Activated CD8-positive, alpha-beta T cell treated with anti-CD3 and anti-CD28 coated beads for 36 hours (primary cell): Measurements from ENCODE around the gene BCL2L11. TPM values are rescaled to one million over a fixed set of nuclear protein-coding genes. Genes with fewer than 3 reads are reported as not detected.
A peak's percentile ranks its signal among the peaks of the same experiment; 100 is the strongest.
"Not testable (repeated sequence)": the region's sequence is repeated elsewhere in the genome, so short reads cannot be mapped to it uniquely, and the experiment has no call there.

Experiments used
- ATAC-seq: fragments of 200-7000 bp; cut with Tn5 transposase; one replicate; pipeline ENCODE4 v1.10.0; 2021; ENCODE audit warnings: mild to moderate bottlenecking, moderate library complexity
- CTCF ChIA-PET: fragments of 350-600 bp; sonication (Branson Sonifier 250); formaldehyde crosslinking; loops from one replicate; lab custom pipeline; 2021; ENCODE audit warnings: antibody characterized with exemption; lab: Charles Lee
- POLR2A ChIA-PET: fragments of 350-600 bp; sonication (Branson Sonifier 250); formaldehyde crosslinking; loops from one replicate; lab custom pipeline; 2021; ENCODE audit warnings: antibody characterized with exemption; lab: Charles Lee
- DNase-seq: peaks from one replicate; pipeline ENCODE4 v3.0.0-alpha.2; 2020
- H3K27ac Mint-ChIP-seq: one replicate; pipeline ENCODE4 v1.8.0; 2021; ENCODE audit warnings: mild to moderate bottlenecking, mixed read lengths
- H3K27me3 Mint-ChIP-seq: one replicate; pipeline ENCODE4 v1.8.0; 2021; ENCODE audit warnings: mixed read lengths
- H3K36me3 Mint-ChIP-seq: one replicate; pipeline ENCODE4 v1.8.0; 2021; ENCODE audit warnings: low read depth, mixed read lengths
- H3K4me1 Mint-ChIP-seq: one replicate; pipeline ENCODE4 v1.8.0; 2021; ENCODE audit warnings: low read depth, mixed read lengths
- H3K4me3 Mint-ChIP-seq: one replicate; pipeline ENCODE4 v1.8.0; 2021; ENCODE audit warnings: mild to moderate bottlenecking, moderate library complexity, mixed read lengths
- H3K9me3 Mint-ChIP-seq: one replicate; pipeline ENCODE4 v1.8.0; 2021; ENCODE audit warnings: mixed read lengths
- CTCF ChIP-seq: fragments of 200-600 bp; IDR thresholded peaks from one replicate; pipeline ENCODE4 v1.8.0; 2022; ENCODE audit warnings: antibody characterized with exemption, mild to moderate bottlenecking
- intact Hi-C: fragments of 100-400 bp; cut with micrococcal nuclease; formaldehyde crosslinking; loops from one replicate; pipeline ENCODE4 v1.10.0; 2022
- total RNA-seq, 2 experiments: library from RNA; stranded (reverse); gene quantifications; one replicate each; pipeline ENCODE4 v1.2.3, GENCODE V29; 2021

BCL2L11 gene
- 10 to 100 TPM; 19.8 to 22.6 TPM for total RNA-seq

- TF ChIP-seq CTCF, result no peak
- ATAC-seq (peak; percentile 72), DNase-seq (peak; percentile 89)
- Mint-ChIP-seq H3K27me3 (peaks cover 21% of the 10 kb centered on the region), H3K27ac (peak within 1 kb of the TSS; percentile 82), H3K9me3 (no peaks in the 10 kb centered on the region), H3K4me3 (peak within 1 kb of the TSS; percentile 95), H3K4me1 (peaks cover 52% of the 10 kb centered on the region), H3K36me3 (peaks cover 22% of the 10 kb centered on the region)
- intact Hi-C loops, result no loop called here
- POLR2A ChIA-PET, result interaction anchor here (0.6 to 1.4 kb wide), 8 partner anchors 12 to 268 kb away, joined by 3 to 5 read pairs (median 4); no protein-coding TSS in a partner anchor
- CTCF ChIA-PET, result interaction anchor here (1.0 to 1.3 kb wide), 4 partner anchors 24 to 312 kb away, joined by 3 read pairs; no protein-coding TSS in a partner anchor
Measured at GRCh38 chr2:111120253-111121027, at the start of gene BCL2L11. Gene BCL2L11 (plus strand): TSS chr2:111120914. CDS start chr2:111123746, 2,832 bp downstream.

- TF ChIP-seq CTCF, result no peak
- H3K27ac Mint-ChIP-seq, result no peak overlapping the region
- ATAC-seq (no peak), DNase-seq (no peak)
- intact Hi-C loops, result no loop called here
- CTCF ChIA-PET, result interaction anchor here (1.5 to 1.6 kb wide), 2 partner anchors 10 to 260 kb away, joined by 3 to 6 read pairs; no protein-coding TSS in a partner anchor
- no peak overlapping the region for H3K4me3 Mint-ChIP-seq
- no peaks in the 10 kb centered on the region for H3K36me3 Mint-ChIP-seq
- H3K9me3 Mint-ChIP-seq, result peaks cover 16% of the 10 kb centered on the region
- POLR2A ChIA-PET, result no interaction called here
- H3K4me1 Mint-ChIP-seq, result no peaks in the 10 kb centered on the region
- peaks cover 2% of the 10 kb centered on the region for H3K27me3 Mint-ChIP-seq
Measured at GRCh38 chr2:111071600-111072171, 49.0 kb upstream of the BCL2L11 start.

GRCh38 chr2:111072220-111072871 lies 48.4 kb upstream of the BCL2L11 start:
- Mint-ChIP-seq H3K27me3 (peaks cover 2% of the 10 kb centered on the region), H3K9me3 (peaks cover 17% of the 10 kb centered on the region), H3K27ac (no peak overlapping the region), H3K4me3 (no peak overlapping the region), H3K36me3 (no peaks in the 10 kb centered on the region), H3K4me1 (no peaks in the 10 kb centered on the region)
- ATAC-seq (no peak), DNase-seq (no peak)
- CTCF ChIA-PET, result no interaction called here
- POLR2A ChIA-PET, result no interaction called here
- intact Hi-C loops, result no loop called here
- TF ChIP-seq CTCF, result no peak

- ATAC-seq, CTCF ChIA-PET, intact Hi-C loops, H3K27ac Mint-ChIP-seq, H3K4me1 Mint-ChIP-seq, H3K9me3 Mint-ChIP-seq, POLR2A ChIA-PET, H3K36me3 Mint-ChIP-seq, DNase-seq, H3K4me3 Mint-ChIP-seq: not testable (repeated sequence)
- H3K27me3 Mint-ChIP-seq, result peaks cover 43% of the 10 kb centered on the region
Measured at GRCh38 chr2:111082659-111083058, 38.1 kb upstream of the BCL2L11 start.

- ATAC-seq (peak; percentile 90), DNase-seq (no peak)
- Mint-ChIP-seq H3K36me3 (no peaks in the 10 kb centered on the region), H3K27ac (no peak overlapping the region), H3K4me3 (no peak overlapping the region), H3K27me3 (peaks cover 24% of the 10 kb centered on the region), H3K4me1 (peaks cover 15% of the 10 kb centered on the region), H3K9me3 (no peaks in the 10 kb centered on the region)
- CTCF ChIA-PET, result interaction anchor here (1.6 to 2.2 kb wide), 2 partner anchors 238 to 279 kb away, joined by 3 to 14 read pairs; no protein-coding TSS in a partner anchor
- POLR2A ChIA-PET, result interaction anchor here (1.0 kb wide), 1 partner anchor 8 kb away, joined by 3 read pairs; no protein-coding TSS in a partner anchor
- intact Hi-C loops, result no loop called here
- no peak for TF ChIP-seq CTCF
Measured at GRCh38 chr2:111091811-111092211, 28.9 kb upstream of the BCL2L11 start.
